Thyroid gland (tissue), 4 donors: Measurements from ENCODE around the gene BZW1. TPM values are rescaled to one million over a fixed set of nuclear protein-coding genes. Genes with fewer than 3 reads are reported as not detected.
"Not testable (repeated sequence)": the region's sequence is repeated elsewhere in the genome, so short reads cannot be mapped to it uniquely, and the experiment has no call there.

Experiments used
- DNase-seq, 2 donors: peaks; one replicate each; pipeline ENCODE4 v3.0.0-alpha.2; 2019
- H3K27ac ChIP-seq, 3 donors: fragments of 200-600 bp; sonication (generic); 1 replicate in 2 of 3; 2 replicates in 1 of 3; pipeline ENCODE4 v1.5.1; 2016 to 2019; ENCODE audit warnings: mild to moderate bottlenecking in 1 of 3, moderate library complexity in 1 of 3
- H3K27me3 ChIP-seq: fragments of 200-600 bp; sonication (generic); one replicate; pipeline ENCODE4 v1.5.1; 2019
- H3K36me3 ChIP-seq, 2 donors: fragments of 200-600 bp; sonication (generic); one replicate each; pipeline ENCODE4 v1.5.1; 2016 to 2019
- H3K4me1 ChIP-seq, 2 donors: fragments of 200-600 bp; sonication (generic); one replicate each; pipeline ENCODE4 v1.5.1; 2017 to 2019
- H3K4me3 ChIP-seq, 3 donors: fragments of 200-600 bp; sonication (generic); replicated peaks in 1 of 3; 1 replicate in 2 of 3; 2 replicates in 1 of 3; pipeline ENCODE4 v1.5.1; 2016; ENCODE audit warnings: mild to moderate bottlenecking in 1 of 3
- H3K9me3 ChIP-seq: fragments of 200-600 bp; sonication (generic); one replicate; pipeline ENCODE4 v1.5.1; 2017
- CTCF ChIP-seq, 6 experiments: fragments of 200-600 bp in 3 of 6; fragments of 450-650 bp in 3 of 6; sonication (generic) in 3 of 6; IDR thresholded peaks; one replicate each; pipeline ENCODE4 v1.5.1; 2016 to 2019; ENCODE audit warnings: antibody characterized with exemption in 6 of 6, mild to moderate bottlenecking in 2 of 6, inconsistent platforms in 1 of 6, moderate library complexity in 1 of 6
- POLR2A ChIP-seq, 2 donors: fragments of 450-650 bp; IDR thresholded peaks; one replicate each; pipeline ENCODE4 v1.6.1; 2017; ENCODE audit warnings: antibody characterized with exemption in 2 of 2, mild to moderate bottlenecking in 2 of 2, moderate library complexity in 1 of 2
- WGBS, 2 donors: methylation state at CpG; one replicate each; pipeline ENCODE4 v1.1.5; 2017; 5-methylcytosine and 5-hydroxymethylcytosine counted together
- intact Hi-C: fragments of 100-400 bp; cut with DNase I; formaldehyde crosslinking; loops from one replicate; pipeline ENCODE4 v1.15.1; 2023
- total RNA-seq, 4 donors: library from RNA; depleted of rRNA; stranded (reverse); fragments of >200 nt; gene quantifications; one replicate each; pipeline ENCODE4 v1.2.3, GENCODE V29; 2016

The BZW1 gene
- total RNA-seq, 4 donors from 2014 or later, result 136 to 192 (median 144) TPM

DNA sequence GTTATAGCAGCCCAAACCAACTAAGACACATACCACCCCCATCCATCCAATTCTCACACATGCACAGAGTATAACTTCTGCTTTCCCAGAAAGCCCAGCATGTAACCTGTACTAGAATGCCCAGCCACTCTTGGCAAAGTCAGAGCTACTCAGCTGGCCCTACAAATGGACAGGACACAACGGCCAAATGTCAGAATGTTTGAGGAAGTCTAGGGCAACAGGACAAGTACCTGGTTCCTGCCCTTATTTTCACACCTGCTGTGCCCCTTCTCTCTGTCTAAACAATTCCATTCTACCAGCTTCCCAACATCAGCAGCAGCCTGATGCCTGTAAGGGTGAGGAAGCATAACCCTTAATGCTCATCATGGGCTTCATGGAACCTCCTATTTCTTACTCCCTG is 15.1 kb upstream of the BZW1 start:
- Histone ChIP-seq H3K27me3 (no peaks in the 10 kb centered on the region), H3K36me3 (no peaks in the 10 kb centered on the region), H3K4me1 (peaks cover 0 to 3% of the 10 kb centered on the region in 2 donors), H3K27ac (no peak overlapping the region), H3K9me3 (no peaks in the 10 kb centered on the region), H3K4me3 (no peak overlapping the region)
- 43 to 44% methylated on average over 1 of the region's 1 CpG for WGBS, 2 donors
- intact Hi-C loops, result no loop called here
- TF ChIP-seq POLR2A (IDR thresholded peaks at IDR 0.05) (no peak), CTCF (IDR thresholded peaks at IDR 0.05) (no peak)
- no peak for DNase-seq

DNA sequence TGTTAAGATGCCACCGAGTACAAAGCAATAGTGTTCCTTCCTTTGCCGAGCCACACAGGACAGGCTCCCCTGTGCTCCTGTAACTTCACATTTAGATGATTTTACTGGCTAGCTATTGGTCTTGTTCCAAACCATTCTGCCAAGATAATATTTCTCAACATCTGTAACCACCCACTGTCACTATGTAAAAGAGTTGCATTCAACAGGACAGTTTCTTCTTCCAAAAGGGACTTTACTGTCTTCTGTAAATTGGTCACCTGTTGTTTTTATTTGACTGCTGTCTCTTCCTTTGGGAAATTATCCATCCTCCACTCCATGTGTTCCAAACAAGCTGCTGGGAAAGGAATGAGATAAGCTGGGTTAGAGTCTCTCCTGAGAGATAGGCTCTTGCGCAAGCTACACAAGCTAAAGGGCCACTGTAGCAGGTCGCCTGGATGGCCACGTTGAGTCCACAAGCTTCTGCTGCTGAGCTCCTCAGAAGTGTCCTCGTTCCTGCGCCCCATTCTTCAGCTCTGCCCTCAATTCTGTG is 14.4 kb upstream of the BZW1 start:
- 83 to 85% methylated on average over 7 of the region's 7 CpGs for WGBS, 2 donors
- H3K4me3 ChIP-seq, result no peak overlapping the region
- no peaks in the 10 kb centered on the region for H3K9me3 ChIP-seq
- no peaks in the 10 kb centered on the region for H3K36me3 ChIP-seq
- no peak overlapping the region for H3K27ac ChIP-seq
- intact Hi-C loops, result no loop called here
- no peak for DNase-seq
- TF ChIP-seq POLR2A (IDR thresholded peaks at IDR 0.05) (no peak), CTCF (IDR thresholded peaks at IDR 0.05) (no peak)
- no peaks in the 10 kb centered on the region for H3K27me3 ChIP-seq
- H3K4me1 ChIP-seq, result peaks cover 0 to 3% of the 10 kb centered on the region in 2 donors

DNA sequence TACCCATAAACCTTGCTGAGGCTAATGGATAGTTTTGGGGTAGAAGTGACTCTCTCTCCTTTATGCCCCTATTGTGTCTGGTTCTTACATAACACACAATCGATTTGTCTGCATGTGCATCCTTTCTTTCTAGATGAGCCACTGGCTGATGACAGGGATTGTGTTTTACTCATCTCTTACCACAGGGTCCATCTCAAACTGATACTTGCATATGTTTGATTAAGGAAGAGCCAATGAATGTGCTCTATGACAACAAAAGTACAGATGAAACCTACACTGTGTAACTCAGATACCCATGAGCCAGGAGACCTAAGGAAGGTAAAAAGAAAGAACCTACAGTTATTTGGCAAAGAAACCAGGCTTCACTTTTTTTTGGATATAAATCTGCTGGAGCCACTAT is 13.2 kb upstream of the BZW1 start:
- no peaks in the 10 kb centered on the region for H3K27me3 ChIP-seq

GRCh38 chr2:200800458-200800857 is 11.3 kb upstream of the BZW1 start:
- no peaks in the 10 kb centered on the region for H3K36me3 ChIP-seq
- H3K9me3 ChIP-seq, result no peaks in the 10 kb centered on the region
- intact Hi-C loops, result no loop called here
- H3K4me3 ChIP-seq, result no peak overlapping the region
- H3K4me1 ChIP-seq, result peaks cover 0 to 3% of the 10 kb centered on the region in 2 donors
- TF ChIP-seq POLR2A (IDR thresholded peaks at IDR 0.05), result no peak
- no peak for TF ChIP-seq CTCF (IDR thresholded peaks at IDR 0.05)
- H3K27ac ChIP-seq, result no peak overlapping the region
- H3K27me3 ChIP-seq, result no peaks in the 10 kb centered on the region
- no peak for DNase-seq
- WGBS, 2 donors, result 89% methylated on average over 2 of the region's 2 CpGs

More for the DNA sequence above, 13.2 kb upstream of the BZW1 start:
- intact Hi-C loops, result no loop called here
- H3K36me3 ChIP-seq, result no peaks in the 10 kb centered on the region
- 84 to 85% methylated on average over 1 of the region's 1 CpG for WGBS, 2 donors
- peaks cover 0 to 3% of the 10 kb centered on the region in 2 donors for H3K4me1 ChIP-seq
- H3K9me3 ChIP-seq, result no peaks in the 10 kb centered on the region
- no peak overlapping the region for H3K27ac ChIP-seq
- H3K4me3 ChIP-seq, result no peak overlapping the region
- no peak for TF ChIP-seq POLR2A (IDR thresholded peaks at IDR 0.05)
- TF ChIP-seq CTCF (IDR thresholded peaks at IDR 0.05), result no peak
- DNase-seq, result no peak

- no CpG with 5 or more reads among the region's 1 CpG for WGBS, 2 donors
- H3K4me1 ChIP-seq, DNase-seq, intact Hi-C loops, H3K27me3 ChIP-seq, H3K36me3 ChIP-seq, H3K4me3 ChIP-seq, H3K9me3 ChIP-seq, H3K27ac ChIP-seq: not testable (repeated sequence)
Observed at GRCh38 chr2:200801431-200801830, 10.3 kb upstream of the BZW1 start.
